HG03520 (cell line): ENCODE measurements around the gene ICE2.

ENCODE experiments used
- ATAC-seq: cut with Tn5 transposase; IDR thresholded peaks from one replicate; pipeline ENCODE4 v1.9.1; 2021; ENCODE audit warnings: mild to moderate bottlenecking, moderate library complexity; ENCODE audit not compliant: unreplicated experiment

Gene ICE2

DNA sequence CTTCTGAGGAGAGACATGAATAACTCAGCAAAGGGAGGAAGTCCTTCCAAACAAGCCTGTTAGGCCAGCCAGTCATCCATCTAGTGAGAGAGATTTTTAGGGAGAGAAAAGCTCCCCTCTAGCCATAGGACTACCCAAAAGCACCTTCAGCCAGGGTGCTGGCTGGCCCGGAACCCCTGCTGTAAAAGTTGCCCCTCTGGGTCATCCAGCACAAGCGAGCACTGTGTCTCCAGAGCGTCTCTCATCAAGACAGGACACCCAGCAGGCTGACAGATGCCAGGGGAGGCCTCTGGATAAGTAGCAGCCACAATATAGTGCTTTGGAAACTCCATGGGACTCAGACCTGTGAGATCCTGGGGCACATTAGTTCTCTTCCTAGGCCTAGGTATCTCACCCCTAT lies 105.6 kb downstream of the ICE2 start:
- no peak for ATAC-seq

DNA sequence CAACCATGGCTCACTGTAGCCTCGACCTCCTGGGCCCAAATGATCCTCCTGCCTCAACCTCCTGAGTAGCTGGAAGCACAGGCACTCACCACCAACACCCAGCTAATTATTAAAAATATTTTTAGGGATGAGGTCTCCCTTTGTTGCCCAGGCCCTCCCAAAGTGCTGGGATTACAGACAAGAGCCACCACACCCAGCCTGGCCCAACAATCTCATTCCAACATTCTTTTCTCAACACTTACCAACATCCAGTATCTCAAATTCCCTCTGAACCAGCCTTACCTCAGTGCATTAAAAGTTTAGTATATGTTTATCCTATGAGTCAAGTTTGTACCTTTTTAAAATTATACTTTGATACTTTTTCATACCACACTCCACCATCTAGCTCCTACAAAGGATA lies 106.2 kb downstream of the ICE2 start:
- no peak for ATAC-seq

DNA sequence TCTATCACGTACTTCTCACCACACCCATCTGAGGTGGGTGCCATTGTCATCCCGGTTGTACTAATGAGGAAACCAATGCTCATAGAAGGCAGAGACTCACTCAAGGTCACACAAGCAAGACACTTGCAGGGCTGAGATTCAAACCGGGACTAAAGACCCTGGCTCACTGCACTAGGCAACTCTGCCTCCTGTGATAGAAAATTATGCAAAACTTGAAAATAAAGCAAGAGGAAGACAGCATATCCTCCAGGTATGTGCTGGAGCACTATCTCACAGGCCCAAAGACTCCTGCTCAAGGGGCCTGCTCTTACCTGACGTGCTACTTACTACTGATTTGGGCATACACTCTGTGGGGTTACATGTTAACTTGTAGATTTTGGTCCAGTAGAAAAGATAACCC lies 106.7 kb downstream of the ICE2 start:
- no peak for ATAC-seq

DNA sequence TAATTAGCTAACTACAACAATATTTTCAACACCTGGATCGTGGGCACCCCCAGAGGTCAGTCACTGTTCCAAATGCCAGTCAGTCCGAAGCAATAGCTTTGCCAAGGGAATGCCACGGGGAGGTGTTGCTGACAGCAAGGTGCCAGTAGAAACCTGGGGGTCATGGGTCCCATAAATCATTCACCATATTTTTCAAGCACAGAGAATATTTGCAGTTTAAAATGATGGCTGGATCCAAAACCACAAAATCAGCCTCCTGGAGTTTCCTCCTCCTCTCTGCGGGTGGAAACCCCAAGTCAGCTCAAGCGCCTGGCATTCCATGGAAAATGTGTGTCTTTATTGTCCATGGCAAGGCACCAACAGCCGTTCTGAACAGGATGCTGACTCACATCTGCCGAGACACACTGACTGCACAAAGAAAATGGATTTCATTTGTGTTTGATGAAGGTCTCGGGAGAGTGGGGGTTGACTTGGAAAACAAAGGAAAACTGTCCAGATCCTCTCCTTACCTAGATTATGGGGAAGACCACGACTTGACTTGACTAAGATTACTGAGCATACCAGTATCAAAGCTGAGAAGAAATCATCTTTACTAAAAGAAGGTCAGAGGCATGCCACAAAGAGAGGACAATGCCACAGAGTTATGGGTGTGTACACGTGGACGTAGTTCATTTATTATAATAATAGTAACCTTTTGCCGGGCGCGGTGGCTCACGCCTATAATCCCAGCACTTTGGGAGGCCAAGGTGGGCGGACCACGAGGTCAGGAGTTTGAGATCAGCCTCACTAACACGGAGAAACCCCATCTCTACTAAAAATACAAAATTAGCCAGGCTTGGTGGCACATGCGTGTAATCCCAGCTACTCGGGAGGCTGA lies 107.5 kb downstream of the ICE2 start:
- no peak for ATAC-seq

GRCh38 chr15:60370869-60371136 lies 108.1 kb downstream of the ICE2 start:
- ATAC-seq, result no peak

DNA sequence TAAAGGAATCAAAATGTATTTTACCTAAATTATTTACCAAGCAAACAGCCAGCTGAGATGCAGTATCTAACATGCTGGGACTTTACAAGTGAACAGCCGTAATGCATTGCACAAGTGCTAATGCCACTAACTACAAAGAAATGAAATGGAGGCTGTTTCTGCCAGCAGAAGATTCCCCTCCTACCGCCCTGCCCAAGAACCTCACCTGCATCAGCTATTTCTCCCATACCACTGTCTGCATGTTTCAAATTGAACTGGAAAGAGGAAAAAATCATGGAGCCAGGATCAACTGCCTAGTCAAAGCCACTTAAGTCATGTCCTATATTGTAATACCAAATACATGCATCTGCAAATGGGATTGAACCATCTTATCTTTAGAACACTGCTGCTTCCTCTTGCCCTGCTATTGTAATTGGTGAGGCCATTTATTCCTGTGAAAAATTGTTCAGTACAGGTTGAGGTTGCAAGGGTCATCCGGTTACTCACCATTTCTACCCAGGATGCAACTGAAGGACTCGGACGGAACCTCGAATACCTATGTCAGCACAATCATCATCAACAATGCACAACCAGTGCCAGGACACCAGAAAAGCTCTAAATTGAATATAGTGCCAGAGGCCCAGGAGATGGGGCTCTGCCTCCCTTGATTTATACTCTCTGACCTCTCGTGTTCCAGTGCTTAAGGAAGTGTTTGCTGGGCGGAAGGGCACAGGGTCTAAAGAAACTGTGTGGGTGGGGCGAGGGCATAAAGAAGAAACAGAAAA lies 108.7 kb downstream of the ICE2 start:
- no peak for ATAC-seq

GRCh38 chr15:60369696-60370095 lies 109.2 kb downstream of the ICE2 start:
- no peak for ATAC-seq
